SK-N-MC (cell line): ENCODE results near the gene SZT2.

Experiments
- DNase-seq: peaks from one replicate; pipeline ENCODE4 v3.0.0-alpha.2; 2011; ENCODE audit warnings: low read depth, low spot score
- H3K27ac ChIP-seq: fragments of 200-600 bp; sonication (generic); 2 replicates; pipeline ENCODE4 v1.5.1; 2016; ENCODE audit warnings: mixed run types
- H3K36me3 ChIP-seq: fragments of 200-600 bp; sonication (generic); 2 replicates; pipeline ENCODE4 v1.6.1; 2017; ENCODE audit warnings: antibody characterized with exemption, low read length, mixed read lengths; ENCODE audit not compliant: insufficient read depth
- H3K4me3 ChIP-seq: fragments of 200-600 bp; sonication (generic); 2 replicates; pipeline ENCODE4 v1.5.1; 2016
- H3K9ac ChIP-seq: fragments of 200-600 bp; sonication (generic); 2 replicates; pipeline ENCODE4 v1.8.0; 2017; ENCODE audit warnings: mixed run types, mixed read lengths; ENCODE audit not compliant: insufficient read length
- H3K9me3 ChIP-seq: fragments of 200-600 bp; sonication (generic); 2 replicates; pipeline ENCODE4 v1.6.1; 2017; ENCODE audit warnings: low read depth, mild to moderate bottlenecking, antibody characterized with exemption, low read length, moderate library complexity, mixed read lengths
- EZH2 ChIP-seq: fragments of 200-600 bp; sonication (generic); IDR thresholded peaks from one replicate; pipeline ENCODE4 v1.6.1; 2017; ENCODE audit warnings: antibody characterized with exemption
- FOXP2 ChIP-seq: optimal IDR thresholded peaks from 2 replicates; pipeline ENCODE3; 2011; ENCODE audit warnings: mild to moderate bottlenecking, moderate library complexity; ENCODE audit not compliant: insufficient read depth; ENCODE audit errors: extremely low read length, control extremely low read depth
- POLR2AphosphoS5 ChIP-seq: IDR thresholded peaks from 2 replicates; pipeline ENCODE4 v1.6.1; 2012; ENCODE audit warnings: mild to moderate bottlenecking, low read depth, low read length, borderline replicate concordance

SZT2 gene

DNA sequence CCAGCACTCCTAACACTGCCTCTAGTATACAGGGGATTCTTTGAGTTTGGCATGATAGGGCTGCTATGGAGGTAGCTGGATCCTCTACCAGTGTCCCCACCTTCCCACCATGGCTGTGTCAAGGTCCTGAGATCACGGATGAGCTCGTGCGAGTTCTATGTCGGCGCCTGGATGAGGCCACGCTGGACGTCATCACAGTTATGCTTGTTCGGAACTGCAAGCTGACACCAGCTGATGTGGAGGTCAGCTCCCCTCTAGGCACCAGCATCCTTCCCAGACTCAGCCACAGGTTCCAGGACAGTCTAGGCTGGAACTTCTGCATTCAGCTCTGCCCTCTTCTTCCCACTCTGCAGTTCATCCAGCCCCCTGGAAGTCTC lies 48.9 kb downstream of the SZT2 start:
- Histone ChIP-seq H3K4me3 (no peak overlapping the region), H3K9ac (no peak overlapping the region), H3K9me3 (no peaks in the 10 kb centered on the region), H3K36me3 (peaks cover 5% of the 10 kb centered on the region; the same call in 1 of the 2 replicates), H3K27ac (no peak overlapping the region)
- no peak for TF ChIP-seq FOXP2
- TF ChIP-seq POLR2AphosphoS5: no peak
- no peak for TF ChIP-seq EZH2
- DNase-seq: no peak

DNA sequence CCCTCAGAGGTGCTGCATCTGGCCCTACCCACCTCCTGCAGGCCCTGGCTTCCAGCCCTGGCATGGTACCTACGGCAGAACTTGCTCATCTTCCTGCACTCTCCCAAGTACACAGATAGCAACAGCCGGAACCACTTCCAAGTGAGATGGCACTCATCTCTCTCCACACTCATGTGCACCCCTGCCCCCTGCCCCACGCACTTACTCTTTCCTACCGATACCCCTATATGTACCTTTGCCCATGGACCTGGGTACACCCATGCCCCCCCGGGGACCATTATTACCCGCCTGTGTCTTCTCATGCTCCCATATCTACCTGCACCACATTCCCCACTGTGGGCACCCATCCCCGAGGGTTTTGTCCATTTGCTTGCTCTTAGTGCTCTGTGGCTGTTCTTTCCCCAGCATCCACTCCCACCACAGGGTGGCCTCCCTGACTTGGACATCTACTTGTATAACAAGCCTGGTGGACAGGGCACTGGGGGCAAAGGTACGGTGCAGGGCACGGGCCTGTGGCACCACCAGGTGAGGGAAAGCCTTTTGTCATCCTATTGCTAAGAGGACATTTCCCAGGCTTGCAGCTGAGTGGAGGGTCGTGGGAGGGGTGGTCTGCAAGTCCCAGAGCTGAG lies 49.4 kb downstream of the SZT2 start:
- no peak overlapping the region for H3K27ac ChIP-seq
- peaks cover under 1% of the 10 kb centered on the region; the same call in 1 of the 2 replicates for H3K36me3 ChIP-seq
- H3K9me3 ChIP-seq: no peaks in the 10 kb centered on the region
- no peak overlapping the region for H3K9ac ChIP-seq
- no peak for DNase-seq
- H3K4me3 ChIP-seq: no peak overlapping the region
- TF ChIP-seq EZH2: no peak
- no peak for TF ChIP-seq FOXP2
- no peak for TF ChIP-seq POLR2AphosphoS5

DNA sequence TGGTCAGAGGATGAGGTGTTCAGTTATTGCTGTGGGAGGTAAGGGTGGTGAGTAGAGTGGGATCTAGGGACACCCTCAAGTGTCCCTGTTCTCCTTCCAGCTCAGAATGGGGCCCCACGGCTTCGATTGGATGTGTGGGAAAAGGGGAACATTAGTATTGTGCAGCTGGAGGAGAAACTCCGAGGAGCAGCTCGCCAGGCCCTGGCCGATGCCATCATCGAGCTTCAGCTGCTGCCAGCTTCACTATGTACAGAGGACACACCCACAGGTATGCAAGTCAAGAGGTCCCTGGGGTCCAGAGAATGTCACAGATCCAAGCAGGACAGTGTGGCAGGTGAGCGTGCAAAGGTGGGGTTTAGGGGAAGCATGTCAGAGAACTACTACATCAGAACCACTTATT lies 50.1 kb downstream of the SZT2 start:
- DNase-seq: no peak
- no peaks in the 10 kb centered on the region for H3K9me3 ChIP-seq
- H3K4me3 ChIP-seq: no peak overlapping the region
- no peak for TF ChIP-seq FOXP2
- no peak for TF ChIP-seq EZH2
- no peak overlapping the region for H3K9ac ChIP-seq
- no peaks in the 10 kb centered on the region; the same call in 1 of the 2 replicates for H3K36me3 ChIP-seq
- H3K27ac ChIP-seq: no peak overlapping the region

DNA sequence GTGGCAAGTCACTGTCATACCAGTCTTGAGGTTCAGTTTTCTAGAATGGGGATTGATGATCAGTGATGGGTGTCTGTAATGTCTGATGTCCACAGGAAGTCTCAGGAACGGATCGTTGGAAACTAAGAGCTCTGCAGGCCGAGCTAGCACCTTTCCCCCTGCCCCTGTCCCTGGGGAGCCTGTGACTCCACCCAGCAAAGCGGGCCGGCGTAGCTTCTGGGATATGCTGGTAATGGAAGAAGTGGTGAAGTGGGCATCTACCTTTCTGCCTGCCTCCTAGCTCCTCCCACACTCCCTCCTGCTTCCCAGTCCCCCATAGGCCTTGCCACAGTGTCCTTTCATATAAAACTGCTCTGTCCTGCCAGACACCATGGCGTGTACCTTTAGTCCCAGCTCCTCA lies 50.7 kb downstream of the SZT2 start:
- no peak for DNase-seq
- no peak overlapping the region for H3K27ac ChIP-seq
- H3K9ac ChIP-seq: no peak overlapping the region
- TF ChIP-seq EZH2 (no peak), FOXP2 (no peak)
- H3K9me3 ChIP-seq: no peaks in the 10 kb centered on the region
- no peaks in the 10 kb centered on the region; the same call in 1 of the 2 replicates for H3K36me3 ChIP-seq
- H3K4me3 ChIP-seq: no peak overlapping the region

DNA sequence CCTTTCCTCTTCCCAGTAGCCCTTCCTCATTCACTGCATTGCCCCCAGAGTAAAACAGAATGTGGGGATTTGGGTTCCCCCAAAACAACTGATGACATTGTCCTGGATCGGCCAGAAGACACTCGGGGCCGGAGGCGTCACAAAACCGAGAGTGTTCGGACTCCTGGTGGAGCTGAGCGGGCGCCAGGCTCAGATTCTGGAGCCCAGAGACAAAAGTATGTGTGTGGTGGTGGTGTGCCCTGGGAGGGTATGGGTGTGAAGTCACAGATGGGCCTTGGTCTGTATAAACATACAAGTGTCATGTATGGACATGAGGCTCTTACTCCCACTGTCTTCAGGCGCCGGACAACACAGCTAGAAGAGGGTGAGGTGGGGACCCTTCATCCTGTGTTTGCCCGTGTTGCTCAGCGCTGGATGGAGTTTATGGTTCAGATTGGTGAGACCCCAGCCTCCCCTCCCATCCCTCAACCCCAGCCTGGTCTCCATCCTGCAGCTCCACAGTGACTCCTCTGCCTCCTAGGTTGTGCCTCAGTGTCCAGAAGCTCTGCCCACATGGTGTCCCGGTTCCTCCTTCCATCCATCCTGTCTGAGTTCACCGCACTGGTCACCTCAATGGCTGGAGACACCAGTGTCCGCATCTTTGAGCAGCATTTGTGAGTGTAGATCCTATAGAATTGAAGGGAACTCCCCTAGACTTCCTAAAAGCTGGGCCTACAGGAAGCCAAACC lies 51.6 kb downstream of the SZT2 start:
- no peak for TF ChIP-seq FOXP2
- TF ChIP-seq POLR2AphosphoS5: no peak
- TF ChIP-seq EZH2: no peak
- Histone ChIP-seq H3K9ac (no peak overlapping the region), H3K4me3 (no peak overlapping the region), H3K27ac (no peak overlapping the region), H3K36me3 (peaks cover 3% of the 10 kb centered on the region; the same call in 1 of the 2 replicates), H3K9me3 (no peaks in the 10 kb centered on the region)
- no peak for DNase-seq

DNA sequence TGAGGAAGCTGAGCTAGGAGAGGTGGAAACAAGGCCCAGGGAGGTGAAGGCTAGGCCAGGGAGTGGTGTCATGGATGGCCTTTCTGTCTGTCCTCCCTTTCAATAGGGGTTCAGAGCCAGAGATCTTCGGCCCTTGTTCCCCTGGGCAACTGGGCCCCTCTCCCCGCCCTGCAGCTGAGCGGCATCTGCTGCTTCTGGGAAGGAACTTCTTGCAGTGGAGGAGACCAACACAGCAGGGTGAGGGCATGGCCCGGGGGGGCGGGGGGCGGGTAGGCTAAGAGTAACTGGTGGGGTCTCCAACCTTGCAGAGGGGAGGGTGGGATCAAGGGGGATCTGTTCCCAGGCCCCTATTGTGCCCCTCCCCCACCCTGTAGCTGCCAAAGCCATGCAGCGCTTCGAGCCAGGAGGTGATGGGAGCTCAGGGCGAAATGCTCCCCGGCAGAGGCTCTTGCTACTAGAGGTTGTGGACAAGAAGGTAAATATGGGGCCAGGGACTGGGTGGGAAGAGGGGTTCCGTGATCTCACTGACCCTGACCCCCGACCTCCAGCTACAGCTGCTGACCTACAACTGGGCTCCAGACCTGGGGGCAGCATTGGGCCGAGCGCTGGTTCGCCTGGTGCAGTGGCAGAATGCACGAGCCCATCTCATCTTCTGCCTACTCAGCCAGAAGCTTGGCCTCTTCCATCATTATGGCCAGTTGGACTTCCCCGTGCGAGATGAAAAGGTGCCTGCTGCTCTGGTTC lies 52.4 kb downstream of the SZT2 start:
- H3K9me3 ChIP-seq: no peaks in the 10 kb centered on the region
- H3K36me3 ChIP-seq: peaks cover 10% of the 10 kb centered on the region; the same call in 1 of the 2 replicates
- H3K27ac ChIP-seq: no peak overlapping the region
- TF ChIP-seq POLR2AphosphoS5: no peak
- TF ChIP-seq EZH2: no peak
- TF ChIP-seq FOXP2: no peak
- no peak for DNase-seq
- no peak overlapping the region for H3K4me3 ChIP-seq
- no peak overlapping the region for H3K9ac ChIP-seq

DNA sequence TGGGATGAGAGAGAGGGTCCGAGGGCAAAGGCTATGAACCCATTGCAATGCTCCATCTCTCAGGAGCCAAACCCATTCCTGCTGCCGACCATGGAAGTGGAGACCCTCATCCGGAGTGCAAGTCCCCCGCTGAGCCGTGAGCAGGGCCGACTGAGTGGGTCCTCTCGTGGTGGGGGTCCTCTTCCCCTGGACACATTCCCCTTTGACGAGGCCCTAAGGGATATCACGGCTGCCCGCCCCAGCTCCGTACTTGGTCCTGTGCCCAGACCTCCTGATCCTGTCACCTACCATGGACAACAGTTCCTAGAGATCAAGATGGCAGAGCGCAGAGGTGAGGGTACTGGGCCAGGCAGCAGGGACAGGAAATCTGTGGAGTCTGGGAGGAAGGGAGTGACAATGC lies 53.1 kb downstream of the SZT2 start:
- H3K9ac ChIP-seq: no peak overlapping the region
- no peak for TF ChIP-seq POLR2AphosphoS5
- no peak for TF ChIP-seq FOXP2
- no peak for TF ChIP-seq EZH2
- peaks cover 17% of the 10 kb centered on the region; the same call in 1 of the 2 replicates for H3K36me3 ChIP-seq
- H3K4me3 ChIP-seq: no peak overlapping the region
- H3K9me3 ChIP-seq: no peaks in the 10 kb centered on the region
- no peak overlapping the region for H3K27ac ChIP-seq
- DNase-seq: no peak

DNA sequence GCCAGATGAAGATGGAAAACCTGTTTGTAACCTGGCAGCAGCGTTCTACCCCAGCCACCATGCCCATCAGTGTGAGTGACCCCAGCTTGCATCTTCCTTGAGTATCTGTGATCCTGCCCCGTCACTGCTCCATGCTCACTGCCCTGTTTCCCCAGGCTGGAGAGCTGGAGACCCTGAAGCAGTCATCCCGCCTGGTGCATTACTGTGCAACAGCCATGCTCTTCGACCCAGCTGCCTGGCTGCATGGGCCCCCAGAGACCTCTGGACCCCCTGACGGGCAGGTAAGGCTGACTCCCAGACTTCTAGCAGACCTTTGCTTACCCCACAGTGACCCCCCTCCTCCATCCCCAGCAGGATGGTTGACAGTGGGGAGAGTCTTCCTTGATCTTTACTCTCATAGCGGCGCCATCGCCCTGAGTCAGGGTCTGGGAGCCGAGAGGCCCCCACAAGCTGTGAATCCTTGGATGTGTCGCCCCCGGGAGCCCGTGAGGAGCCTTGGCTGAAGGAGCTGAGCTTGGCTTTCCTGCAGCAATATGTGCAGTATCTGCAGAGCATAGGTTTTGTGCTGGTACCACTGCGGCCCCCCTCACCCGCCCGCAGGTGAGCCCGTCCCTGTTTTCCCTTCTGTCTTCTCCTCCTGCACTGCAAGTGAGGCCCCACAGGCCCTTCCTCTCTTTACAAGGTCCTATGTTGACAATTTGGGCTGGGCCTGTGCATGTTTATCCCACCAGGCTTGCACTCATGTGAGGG lies 53.7 kb downstream of the SZT2 start:
- no peak overlapping the region for H3K27ac ChIP-seq
- no peaks in the 10 kb centered on the region for H3K9me3 ChIP-seq
- H3K36me3 ChIP-seq: peaks cover 18% of the 10 kb centered on the region; the same call in 1 of the 2 replicates
- H3K9ac ChIP-seq: no peak overlapping the region
- TF ChIP-seq EZH2 (no peak), POLR2AphosphoS5 (no peak), FOXP2 (no peak)
- DNase-seq: no peak
- no peak overlapping the region for H3K4me3 ChIP-seq
